HG03045 (cell line): ENCODE results near the gene MAP2K1.
"Not testable (repeated sequence)": the region's sequence is repeated elsewhere in the genome, so short reads cannot be mapped to it uniquely, and the experiment has no call there.

Source experiments
- ATAC-seq: cut with Tn5 transposase; IDR thresholded peaks from one replicate; pipeline ENCODE4 v1.9.1; 2021; ENCODE audit warnings: mild to moderate bottlenecking, moderate library complexity; ENCODE audit not compliant: unreplicated experiment

The MAP2K1 gene

GRCh38 chr15:66393037-66393436, 6.3 kb downstream of the MAP2K1 start:
- ATAC-seq: not testable (repeated sequence)

- ATAC-seq: no peak
Observed at GRCh38 chr15:66394472-66394871, 7.8 kb downstream of the MAP2K1 start.

GRCh38 chr15:66394915-66395314, 8.2 kb downstream of the MAP2K1 start:
- no peak for ATAC-seq

- ATAC-seq: no peak
Observed at GRCh38 chr15:66399276-66399675, 12.6 kb downstream of the MAP2K1 start.

GRCh38 chr15:66400351-66400774, 13.7 kb downstream of the MAP2K1 start:
- ATAC-seq: no peak

- ATAC-seq: peak; percentile 47
Observed at GRCh38 chr15:66401130-66402021, 14.7 kb downstream of the MAP2K1 start.

GRCh38 chr15:66402761-66403284, 16.1 kb downstream of the MAP2K1 start:
- no peak for ATAC-seq

- no peak for ATAC-seq
Observed at GRCh38 chr15:66403323-66403722, 16.6 kb downstream of the MAP2K1 start.

GRCh38 chr15:66404122-66404521, 17.4 kb downstream of the MAP2K1 start:
- ATAC-seq: no peak

GRCh38 chr15:66404532-66404931, 17.8 kb downstream of the MAP2K1 start:
- ATAC-seq: no peak

- ATAC-seq: no peak
Observed at GRCh38 chr15:66405007-66405406, 18.3 kb downstream of the MAP2K1 start.

- no peak for ATAC-seq
Observed at GRCh38 chr15:66405615-66406014, 18.9 kb downstream of the MAP2K1 start.

- no peak for ATAC-seq
Observed at GRCh38 chr15:66408254-66408653, 21.5 kb downstream of the MAP2K1 start.

GRCh38 chr15:66408675-66409282, 22.1 kb downstream of the MAP2K1 start:
- no peak for ATAC-seq

GRCh38 chr15:66409565-66410108, 22.9 kb downstream of the MAP2K1 start:
- ATAC-seq: no peak

- ATAC-seq: no peak
Observed at GRCh38 chr15:66411190-66411589, 24.5 kb downstream of the MAP2K1 start.

GRCh38 chr15:66412220-66412619, 25.5 kb downstream of the MAP2K1 start:
- no peak for ATAC-seq

GRCh38 chr15:66413579-66413978, 26.9 kb downstream of the MAP2K1 start:
- ATAC-seq: no peak

- ATAC-seq: no peak
Observed at GRCh38 chr15:66415360-66415759, 28.6 kb downstream of the MAP2K1 start.

- ATAC-seq: no peak
Observed at GRCh38 chr15:66417736-66418135, 31.0 kb downstream of the MAP2K1 start.

GRCh38 chr15:66419471-66419870, 32.8 kb downstream of the MAP2K1 start:
- no peak for ATAC-seq

GRCh38 chr15:66422347-66422746, 35.6 kb downstream of the MAP2K1 start:
- ATAC-seq: no peak
